ENCODE data around the gene ZBTB16.

Gene ZBTB16

DNA sequence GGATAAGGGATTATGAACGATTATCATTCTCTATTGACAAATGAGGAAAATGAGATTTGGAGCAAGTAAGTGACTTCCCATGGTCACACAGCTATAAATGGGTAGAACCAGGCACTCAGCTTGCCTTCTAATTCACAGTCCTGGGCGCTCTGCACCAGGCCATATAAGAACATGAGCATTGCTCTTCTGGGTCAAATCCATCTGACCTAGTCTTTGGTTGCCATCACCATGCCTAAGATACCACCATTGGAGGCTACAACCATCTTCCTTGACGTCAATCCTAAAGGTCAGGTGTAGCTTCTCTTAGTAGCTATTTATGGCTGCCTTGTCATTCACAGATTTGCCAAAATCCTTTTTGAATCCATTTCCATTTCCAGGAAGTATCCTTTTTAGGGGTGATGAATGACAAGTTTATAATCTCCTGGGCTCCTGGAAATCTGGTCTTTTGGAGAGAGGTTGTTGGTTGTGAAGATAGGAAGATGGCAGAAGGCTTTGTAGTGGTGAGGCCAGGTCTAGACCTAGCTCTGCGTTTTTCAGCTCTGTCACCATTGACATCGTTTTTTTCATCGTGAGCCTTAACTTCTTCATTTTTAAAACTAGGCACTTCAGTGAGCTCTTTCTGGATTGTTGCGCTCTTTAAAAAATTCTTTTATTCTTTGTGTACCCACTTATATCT, 11.1 kb downstream of the ZBTB16 start:
- no peak for DNase-seq (ENCODE audit: low spot score)
- H3K4me3 ChIP-seq: peak overlapping the region; percentile 63
- TF ChIP-seq, protein P1, sequence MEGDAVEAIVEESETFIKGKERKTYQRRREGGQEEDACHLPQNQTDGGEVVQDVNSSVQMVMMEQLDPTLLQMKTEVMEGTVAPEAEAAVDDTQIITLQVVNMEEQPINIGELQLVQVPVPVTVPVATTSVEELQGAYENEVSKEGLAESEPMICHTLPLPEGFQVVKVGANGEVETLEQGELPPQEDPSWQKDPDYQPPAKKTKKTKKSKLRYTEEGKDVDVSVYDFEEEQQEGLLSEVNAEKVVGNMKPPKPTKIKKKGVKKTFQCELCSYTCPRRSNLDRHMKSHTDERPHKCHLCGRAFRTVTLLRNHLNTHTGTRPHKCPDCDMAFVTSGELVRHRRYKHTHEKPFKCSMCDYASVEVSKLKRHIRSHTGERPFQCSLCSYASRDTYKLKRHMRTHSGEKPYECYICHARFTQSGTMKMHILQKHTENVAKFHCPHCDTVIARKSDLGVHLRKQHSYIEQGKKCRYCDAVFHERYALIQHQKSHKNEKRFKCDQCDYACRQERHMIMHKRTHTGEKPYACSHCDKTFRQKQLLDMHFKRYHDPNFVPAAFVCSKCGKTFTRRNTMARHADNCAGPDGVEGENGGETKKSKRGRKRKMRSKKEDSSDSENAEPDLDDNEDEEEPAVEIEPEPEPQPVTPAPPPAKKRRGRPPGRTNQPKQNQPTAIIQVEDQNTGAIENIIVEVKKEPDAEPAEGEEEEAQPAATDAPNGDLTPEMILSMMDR (IDR thresholded peaks at IDR 0.05): no peak
- peak overlapping the region; percentile 36 to 66 for H3K27ac ChIP-seq

DNA sequence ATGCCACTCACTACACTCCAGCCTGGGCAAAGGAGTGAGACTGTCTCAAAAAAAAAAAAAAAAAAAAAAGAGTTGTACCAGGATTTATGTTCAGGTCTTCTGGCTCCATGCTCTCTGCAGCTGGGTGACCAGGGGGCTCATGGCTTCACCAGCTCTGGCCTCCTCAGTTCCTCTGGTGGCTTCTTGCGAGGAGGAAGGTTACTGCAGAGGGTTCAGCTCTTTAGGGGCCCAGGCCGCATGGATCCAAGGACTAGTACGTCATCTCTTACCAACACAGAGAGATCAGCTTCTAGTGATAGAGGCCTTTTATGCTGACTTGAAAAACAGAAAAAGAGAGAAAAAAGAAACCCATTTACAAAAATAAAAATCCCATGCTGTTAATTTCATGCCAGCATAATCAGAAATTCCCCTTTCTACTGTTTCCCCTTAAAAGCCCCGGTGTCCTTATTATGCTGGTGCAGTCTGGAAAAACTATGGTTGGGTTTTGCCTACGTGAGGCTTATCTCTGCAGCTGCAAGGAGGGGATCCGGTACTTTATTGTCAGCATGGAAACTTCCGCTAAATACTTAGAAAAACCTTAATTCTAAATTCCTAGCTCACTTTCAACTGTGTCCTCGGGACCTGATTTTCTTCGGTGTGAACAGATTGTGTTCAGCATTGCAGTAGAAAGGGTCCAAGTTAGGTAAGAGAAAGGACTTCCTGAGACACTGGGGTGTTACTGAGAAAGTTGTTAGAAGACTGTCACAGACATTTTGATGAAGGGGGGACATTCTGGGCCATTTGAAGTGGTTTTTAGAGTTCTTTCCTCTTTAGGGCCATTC, 13.7 kb downstream of the ZBTB16 start:
- Histone ChIP-seq H3K27ac (peak overlapping the region; percentile 91 to 92), H3K4me3 (peak overlapping the region; percentile 63)
- TF ChIP-seq, protein P1 (IDR thresholded peaks at IDR 0.05): no peak
- DNase-seq (ENCODE audit: low spot score): no peak

DNA sequence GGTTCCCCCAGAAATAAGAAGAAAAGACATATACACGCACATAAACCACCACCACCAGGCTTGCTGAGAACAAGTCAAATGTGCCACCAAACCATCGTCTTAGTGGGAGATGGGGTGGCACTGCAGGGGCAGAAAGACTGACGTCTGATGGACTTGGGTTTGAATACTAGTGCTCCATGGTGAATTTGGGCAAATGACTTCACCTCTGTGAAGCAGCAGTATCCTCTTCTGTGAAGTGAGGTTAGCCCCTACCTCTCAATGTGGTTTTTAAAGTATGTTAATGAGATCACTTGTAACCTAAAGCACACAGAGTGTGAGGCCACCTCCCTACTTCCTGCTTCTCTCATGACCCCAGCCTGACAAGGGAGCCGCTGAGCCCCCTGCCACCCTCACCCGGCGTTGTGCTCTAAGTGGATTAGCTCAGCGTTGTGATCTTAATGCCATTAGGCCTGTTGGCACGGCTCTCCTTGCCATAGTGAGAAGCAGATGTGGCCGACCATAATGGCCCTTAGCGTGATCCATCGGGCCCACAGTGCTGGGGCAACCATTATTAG, 14.4 kb downstream of the ZBTB16 start:
- Histone ChIP-seq H3K4me3 (peak overlapping the region; percentile 63), H3K27ac (peak overlapping the region; percentile 91 to 92)
- DNase-seq (ENCODE audit: low spot score): no peak
- TF ChIP-seq, protein P1 (IDR thresholded peaks at IDR 0.05): no peak

DNA sequence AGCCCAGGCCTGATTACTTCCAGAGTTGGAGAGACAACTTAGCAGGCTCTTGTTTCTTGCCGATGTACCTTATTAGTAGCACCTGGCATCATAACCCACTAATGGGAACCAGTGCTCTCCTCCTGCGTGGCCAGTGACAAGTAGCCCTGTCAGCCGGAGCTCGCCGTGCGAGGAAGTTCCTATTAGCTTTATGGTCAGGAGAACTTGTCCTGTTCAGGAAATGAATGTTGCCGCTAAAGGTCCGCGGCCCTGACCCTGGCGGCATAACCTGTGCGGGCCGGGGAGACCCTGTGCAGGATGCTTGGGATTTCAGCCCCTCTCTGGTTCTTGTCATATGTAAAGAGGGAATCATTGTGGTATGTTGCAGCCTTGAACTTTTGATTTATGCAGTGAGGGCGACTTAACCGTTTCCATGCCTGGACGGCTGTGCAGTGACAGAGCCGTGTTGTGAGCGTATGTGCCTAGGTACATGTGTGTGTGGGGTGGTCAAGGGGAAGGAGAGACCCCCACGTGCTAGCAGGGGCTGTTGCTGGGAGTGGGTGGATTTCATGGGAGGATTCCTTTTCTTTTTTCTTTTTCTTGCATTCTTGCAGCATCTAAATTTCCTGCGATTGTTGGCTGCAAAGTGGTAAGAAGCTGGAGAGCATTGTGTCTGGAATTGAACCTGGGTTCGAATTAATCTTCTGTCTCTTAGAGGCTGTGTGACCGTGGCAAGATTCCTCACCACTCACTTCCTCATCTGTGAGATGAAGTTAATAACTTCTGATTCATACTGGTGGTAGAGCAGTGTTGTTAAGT, 15.2 kb downstream of the ZBTB16 start:
- no peak for DNase-seq (ENCODE audit: low spot score)
- H3K27ac ChIP-seq: peak overlapping the region; percentile 91 to 92
- TF ChIP-seq, protein P1 (IDR thresholded peaks at IDR 0.05): no peak
- peak overlapping the region; percentile 63 for H3K4me3 ChIP-seq

DNA sequence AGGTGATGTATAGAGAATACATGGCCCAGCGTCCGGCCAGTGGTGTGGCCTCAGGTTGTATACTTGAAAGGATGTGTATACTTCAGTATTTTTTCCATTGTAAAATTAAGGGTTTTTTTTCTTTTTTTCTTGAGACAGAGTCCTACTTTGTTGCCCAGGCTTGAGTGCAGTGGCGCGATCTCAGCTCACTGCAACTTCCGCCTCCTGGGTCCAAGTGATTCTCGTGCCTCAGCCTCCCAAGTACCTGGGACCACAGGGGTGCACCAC, 15.8 kb downstream of the ZBTB16 start:
- DNase-seq (ENCODE audit: low spot score): no peak
- peak overlapping the region; percentile 91 to 92 for H3K27ac ChIP-seq
- peak overlapping the region; percentile 63 for H3K4me3 ChIP-seq
- TF ChIP-seq, protein P1 (IDR thresholded peaks at IDR 0.05): no peak

DNA sequence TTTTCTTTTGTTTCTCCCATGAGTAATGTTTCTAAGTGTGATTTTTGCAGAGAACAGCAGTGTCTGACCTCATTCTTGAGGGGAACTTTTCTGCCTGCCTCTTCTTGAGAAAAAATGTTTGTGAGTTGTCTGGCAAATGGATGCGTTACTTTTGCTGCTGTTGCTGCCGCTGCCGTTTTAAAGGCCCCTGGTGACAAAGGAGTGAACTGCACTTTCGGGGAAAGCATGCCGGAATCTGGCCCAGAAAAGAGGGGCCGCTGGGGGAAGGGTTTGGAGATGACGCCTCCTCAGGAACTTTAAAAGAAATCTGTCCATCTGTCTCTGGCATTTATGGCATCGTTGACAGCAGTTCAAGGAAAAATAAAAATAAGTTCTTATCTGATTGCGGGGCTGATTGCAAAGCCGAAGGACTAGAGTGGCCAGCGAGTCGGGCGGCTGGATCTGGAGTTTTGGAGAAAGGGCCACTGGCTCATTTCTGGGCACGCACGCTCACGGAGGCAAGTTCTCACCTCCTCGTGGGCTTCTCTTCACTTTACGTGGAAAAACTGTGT, 16.5 kb downstream of the ZBTB16 start:
- peak overlapping the region; percentile 91 to 92 for H3K27ac ChIP-seq
- peak overlapping the region; percentile 63 for H3K4me3 ChIP-seq
- TF ChIP-seq, protein P1 (IDR thresholded peaks at IDR 0.05): peak; percentile 56
- DNase-seq (ENCODE audit: low spot score): no peak
